ENCODE data around the gene UGT2B17. TPM values are rescaled to one million over a fixed set of nuclear protein-coding genes. Genes with fewer than 3 reads are reported as not detected.

Gene UGT2B17
- total RNA-seq, 2 experiments from 2014 or later, result not detected

DNA sequence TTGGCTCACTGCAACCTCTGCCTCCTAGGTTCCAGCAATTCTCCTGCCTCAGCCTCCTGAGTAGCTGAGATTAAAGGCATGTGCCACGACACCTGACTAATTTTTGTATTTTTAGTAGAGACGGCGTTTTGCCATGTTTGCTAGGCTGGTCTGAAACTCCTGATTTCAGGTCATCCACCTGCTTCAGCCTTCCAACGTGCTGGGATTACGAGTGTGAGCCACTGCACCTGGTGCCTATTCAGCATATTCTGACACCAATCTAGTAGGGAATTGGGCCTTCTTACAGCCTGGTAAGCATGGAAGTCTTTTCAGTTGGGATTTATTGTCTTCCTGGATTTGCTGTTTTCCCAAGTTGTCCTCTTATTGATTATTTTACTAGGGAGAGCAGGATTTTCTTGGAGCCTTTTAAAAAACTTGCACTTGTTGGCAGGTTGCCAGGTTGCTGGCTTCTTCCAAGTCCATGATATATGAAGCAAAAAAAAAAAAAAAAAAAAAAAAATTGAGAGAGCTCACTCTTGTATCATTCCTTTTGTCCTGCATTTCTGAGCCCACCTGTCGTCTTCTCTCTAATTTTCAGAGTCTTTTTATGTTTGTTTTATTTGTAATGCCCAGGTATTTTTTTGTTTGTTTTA lies 85.2 kb downstream of the UGT2B17 start:
- CTCF ChIA-PET, result interaction anchor here (0.7 kb wide), 3 partner anchors 46 to 1081 kb away, joined by 3 to 5 read pairs (median 4); no protein-coding TSS in a partner anchor

DNA sequence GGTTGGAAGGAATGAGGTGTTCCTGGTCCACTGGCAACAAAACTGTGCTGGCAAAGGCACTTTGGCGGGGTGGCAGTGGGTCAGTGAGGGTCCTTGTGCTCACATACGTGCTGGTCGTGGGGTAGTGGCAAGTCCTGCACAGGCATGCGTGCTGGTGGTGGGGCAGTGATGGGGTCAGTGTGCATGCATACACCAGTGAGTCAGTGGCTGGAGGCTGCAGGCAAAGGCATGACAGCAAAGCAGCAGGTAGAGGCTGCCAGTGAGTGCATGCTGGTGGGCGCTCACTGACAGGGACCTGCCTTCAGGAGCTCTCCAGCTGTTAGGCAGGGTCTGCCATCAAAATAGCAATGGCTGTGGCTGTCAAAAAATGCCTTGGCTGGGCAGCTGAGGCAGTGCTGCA lies 86.8 kb downstream of the UGT2B17 start:
- POLR2A ChIA-PET, result no interaction called here
- CTCF ChIA-PET, result no interaction called here

More for the DNA sequence above, 85.2 kb downstream of the UGT2B17 start:
- POLR2A ChIA-PET, result no interaction called here

Other genes with a start within 250 kb of the UGT2B17 start
- gene YTHDC1, start 226.2 kb downstream of the UGT2B17 start, total RNA-seq, result 10 to 100 TPM; 66.0 to 70.7 TPM
- gene TMPRSS11E, start 128.9 kb downstream of the UGT2B17 start, total RNA-seq, result under 1 TPM; 0.15 TPM
- not detected for gene UGT2B15, start 94.3 kb upstream of the UGT2B17 start, total RNA-seq
- not detected for gene UGT2B10, start 239.7 kb upstream of the UGT2B17 start, total RNA-seq

Measured in activated CD8-positive, alpha-beta memory T cell treated with anti-CD3 and anti-CD28 coated beads for 36 hours (primary cell).